Measurements from ENCODE around the gene TFDP1. TPM values are rescaled to one million over a fixed set of nuclear protein-coding genes. Genes with fewer than 3 reads are reported as not detected.
A peak's percentile ranks its signal among the peaks of the same experiment; 100 is the strongest.

TFDP1 gene
- total and polyA plus RNA-seq, 10 donors: 21.7 to 91.7 (median 51.7) TPM

DNA sequence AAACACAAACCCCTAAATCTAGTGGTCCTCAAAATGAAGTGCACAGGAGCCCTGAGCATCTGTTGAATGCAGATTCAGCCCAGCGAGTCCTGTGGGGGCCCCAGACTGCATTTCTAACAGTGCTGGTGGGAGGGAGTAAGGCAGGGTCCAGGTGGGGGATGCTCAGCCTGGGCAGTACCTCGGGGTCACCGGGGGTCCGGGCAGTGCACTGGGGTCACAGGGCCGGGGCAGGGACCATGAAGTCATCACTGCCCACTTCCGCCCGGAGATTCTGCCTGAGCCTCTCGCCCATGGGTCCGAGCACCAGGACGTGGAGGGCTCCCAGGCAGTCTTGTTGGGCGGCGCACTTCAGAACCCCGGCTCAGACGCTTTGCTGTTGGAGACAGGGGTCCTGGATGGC is 74.3 kb downstream of the TFDP1 start:
- peak; percentile 47 for DNase-seq
- peaks cover 0 to 15% (median 0%) of the 10 kb centered on the region in 7 donors for H3K27me3 ChIP-seq (replicated peaks in 1 of 7)
- no peaks in the 10 kb centered on the region for H3K36me3 ChIP-seq
- H3K27ac ChIP-seq: no peak overlapping the region
- no peak overlapping the region for H3K4me3 ChIP-seq
- peaks cover 0 to 26% (median 21%) of the 10 kb centered on the region in 8 donors for H3K9me3 ChIP-seq
- intact Hi-C loops (cut with DNase I; ENCODE audit: low total_unique reads): no loop called here
- no peak for TF ChIP-seq CTCF (IDR thresholded peaks at IDR 0.05 in 8 of 11, conservative IDR thresholded peaks at IDR 0.05 in 3 of 11)
- TF ChIP-seq POLR2AphosphoS5 (IDR thresholded peaks at IDR 0.05): no peak
- WGBS, 5 donors: 70 to 90% (median 82%) methylated on average over 4 to 14 of the region's 14 CpGs
- H3K4me1 ChIP-seq: peaks cover 0 to 9% (median 2%) of the 10 kb centered on the region in 6 donors

DNA sequence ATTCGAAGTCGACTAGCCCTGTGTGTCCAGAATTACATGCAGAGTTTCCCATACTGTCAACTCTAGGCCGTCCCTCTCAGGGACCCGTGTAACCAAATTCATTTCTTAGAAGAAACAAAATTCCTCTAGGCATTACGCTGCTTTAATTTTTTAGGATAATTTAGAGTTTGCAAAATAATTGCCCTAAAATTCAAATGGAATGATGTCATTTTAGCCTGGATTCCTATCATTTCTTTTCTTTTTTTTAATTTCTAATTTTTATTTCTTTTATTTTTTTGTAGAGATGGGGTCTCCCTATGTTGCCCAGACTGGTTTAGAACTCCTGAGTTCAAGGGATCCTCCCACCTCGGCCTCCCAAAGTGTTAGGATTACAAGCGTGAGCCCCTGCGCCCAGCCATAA is 74.8 kb downstream of the TFDP1 start:
- WGBS, 5 donors: 89 to 96% (median 91%) methylated on average over 8 of the region's 8 CpGs
- no peak overlapping the region for H3K27ac ChIP-seq
- no peak for TF ChIP-seq POLR2AphosphoS5 (IDR thresholded peaks at IDR 0.05)
- no peak for TF ChIP-seq CTCF (IDR thresholded peaks at IDR 0.05 in 8 of 11, conservative IDR thresholded peaks at IDR 0.05 in 3 of 11)
- no peak for TF ChIP-seq POLR2A (IDR thresholded peaks at IDR 0.05)
- H3K9me3 ChIP-seq: peaks cover 0 to 26% (median 21%) of the 10 kb centered on the region in 8 donors
- no peak overlapping the region for H3K4me3 ChIP-seq
- peaks cover 0 to 15% (median 0%) of the 10 kb centered on the region in 7 donors for H3K27me3 ChIP-seq (replicated peaks in 1 of 7)
- peaks cover 0 to 4% (median 0%) of the 10 kb centered on the region in 6 donors for H3K4me1 ChIP-seq
- H3K36me3 ChIP-seq: no peaks in the 10 kb centered on the region
- DNase-seq: no peak
- intact Hi-C loops (cut with DNase I; ENCODE audit: low total_unique reads): no loop called here

- Histone ChIP-seq H3K36me3 (no peaks in the 10 kb centered on the region), H3K9me3 (peaks cover 0 to 26% (median 21%) of the 10 kb centered on the region in 8 donors), H3K27me3 (replicated peaks in 1 of 7) (peaks cover 0 to 15% (median 0%) of the 10 kb centered on the region in 7 donors), H3K27ac (no peak overlapping the region), H3K4me1 (no peaks in the 10 kb centered on the region), H3K4me3 (no peak overlapping the region)
- intact Hi-C loops (cut with DNase I; ENCODE audit: low total_unique reads): no loop called here
- peak; percentile 20 for DNase-seq
- 82 to 98% (median 87%) methylated on average over 3 of the region's 3 CpGs for WGBS, 5 donors
- TF ChIP-seq CTCF (IDR thresholded peaks at IDR 0.05 in 8 of 11, conservative IDR thresholded peaks at IDR 0.05 in 3 of 11) (no peak), POLR2AphosphoS5 (IDR thresholded peaks at IDR 0.05) (no peak), POLR2A (IDR thresholded peaks at IDR 0.05) (no peak)
Observed at GRCh38 chr13:113660066-113660465, 75.5 kb downstream of the TFDP1 start.

GRCh38 chr13:113661509-113661908 is 77.0 kb downstream of the TFDP1 start:
- no peak overlapping the region for H3K4me3 ChIP-seq
- intact Hi-C loops (cut with DNase I; ENCODE audit: low total_unique reads): no loop called here
- no peak overlapping the region for H3K27ac ChIP-seq
- peaks cover 0 to 15% (median 0%) of the 10 kb centered on the region in 7 donors for H3K27me3 ChIP-seq (replicated peaks in 1 of 7)
- H3K36me3 ChIP-seq: no peaks in the 10 kb centered on the region
- H3K4me1 ChIP-seq: no peaks in the 10 kb centered on the region
- TF ChIP-seq POLR2AphosphoS5 (IDR thresholded peaks at IDR 0.05) (no peak), POLR2A (IDR thresholded peaks at IDR 0.05) (no peak), CTCF (IDR thresholded peaks at IDR 0.05 in 8 of 11, conservative IDR thresholded peaks at IDR 0.05 in 3 of 11) (no peak)
- H3K9me3 ChIP-seq: peaks cover 0 to 26% (median 21%) of the 10 kb centered on the region in 8 donors
- DNase-seq: no peak
- 86 to 92% (median 91%) methylated on average over 2 of the region's 2 CpGs for WGBS, 5 donors

Measured in spleen (tissue), 11 donors.